ENCODE results near the gene SYT14. TPM values are rescaled to one million over a fixed set of nuclear protein-coding genes. Genes with fewer than 3 reads are reported as not detected.

SYT14 gene
- total RNA-seq, 2 donors from 2014 or later = 6.2 to 7.1 TPM

DNA sequence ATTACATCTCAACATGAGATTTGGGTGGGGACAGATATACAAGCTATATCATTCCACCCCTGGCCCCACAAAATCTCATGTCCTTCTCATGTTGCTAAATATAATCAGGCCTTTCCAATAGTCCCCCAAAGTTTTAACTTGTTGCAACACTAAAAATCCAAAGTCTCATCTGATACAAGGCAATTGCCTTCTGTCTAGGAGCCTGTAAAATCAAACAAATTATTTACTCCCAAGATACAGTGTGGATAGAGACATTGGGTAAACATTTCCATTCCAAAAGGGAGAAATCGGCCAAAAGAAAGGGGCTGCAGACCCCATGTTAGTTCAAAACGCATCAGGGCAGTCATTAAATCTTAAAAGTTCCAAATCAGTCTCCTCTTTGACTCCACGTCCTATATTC lies 47.0 kb downstream of the SYT14 start:
- no peaks in the 10 kb centered on the region for H3K9me3 ChIP-seq (ENCODE audit: control insufficient read depth, low read length)
- no peak overlapping the region for H3K4me3 ChIP-seq (ENCODE audit: low read length)
- DNase-seq = no peak
- 83 to 87% methylated on average over 1 to 3 of the region's 3 CpGs for WGBS, 2 experiments (ENCODE audit: insufficient coverage in 1 of 2, insufficient read length in 1 of 2)
- TF ChIP-seq, protein P1, sequence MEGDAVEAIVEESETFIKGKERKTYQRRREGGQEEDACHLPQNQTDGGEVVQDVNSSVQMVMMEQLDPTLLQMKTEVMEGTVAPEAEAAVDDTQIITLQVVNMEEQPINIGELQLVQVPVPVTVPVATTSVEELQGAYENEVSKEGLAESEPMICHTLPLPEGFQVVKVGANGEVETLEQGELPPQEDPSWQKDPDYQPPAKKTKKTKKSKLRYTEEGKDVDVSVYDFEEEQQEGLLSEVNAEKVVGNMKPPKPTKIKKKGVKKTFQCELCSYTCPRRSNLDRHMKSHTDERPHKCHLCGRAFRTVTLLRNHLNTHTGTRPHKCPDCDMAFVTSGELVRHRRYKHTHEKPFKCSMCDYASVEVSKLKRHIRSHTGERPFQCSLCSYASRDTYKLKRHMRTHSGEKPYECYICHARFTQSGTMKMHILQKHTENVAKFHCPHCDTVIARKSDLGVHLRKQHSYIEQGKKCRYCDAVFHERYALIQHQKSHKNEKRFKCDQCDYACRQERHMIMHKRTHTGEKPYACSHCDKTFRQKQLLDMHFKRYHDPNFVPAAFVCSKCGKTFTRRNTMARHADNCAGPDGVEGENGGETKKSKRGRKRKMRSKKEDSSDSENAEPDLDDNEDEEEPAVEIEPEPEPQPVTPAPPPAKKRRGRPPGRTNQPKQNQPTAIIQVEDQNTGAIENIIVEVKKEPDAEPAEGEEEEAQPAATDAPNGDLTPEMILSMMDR (conservative IDR thresholded peaks at IDR 0.05) = no peak
- no peaks in the 10 kb centered on the region for H3K27me3 ChIP-seq (ENCODE audit: control insufficient read depth, insufficient read depth, low read length, poor library complexity, severe bottlenecking)
- Mint-ChIP-seq H3K27me3 (ENCODE audit: insufficient read depth) (no peaks in the 10 kb centered on the region), H3K4me1 (no peaks in the 10 kb centered on the region), H3K4me3 (no peak overlapping the region), H3K36me3 (ENCODE audit: low read depth) (no peaks in the 10 kb centered on the region), H3K27ac (no peak overlapping the region), H3K9me3 (peaks cover 18% of the 10 kb centered on the region)
- H3K9ac ChIP-seq (ENCODE audit: extremely low read depth, low read length, poor library complexity, severe bottlenecking) = no peak overlapping the region
- no peaks in the 10 kb centered on the region for H3K4me1 ChIP-seq (ENCODE audit: control insufficient read depth, insufficient read depth, low read length)
- no peaks in the 10 kb centered on the region for H3K36me3 ChIP-seq (ENCODE audit: control insufficient read depth, insufficient read depth, low read length)
- no peak overlapping the region for H3K27ac ChIP-seq (ENCODE audit: low read depth, low read length)

- no peak for DNase-seq
- no peaks in the 10 kb centered on the region for H3K4me1 ChIP-seq (ENCODE audit: control insufficient read depth, insufficient read depth, low read length)
- TF ChIP-seq, protein P1 (conservative IDR thresholded peaks at IDR 0.05) = no peak
- Mint-ChIP-seq H3K36me3 (ENCODE audit: low read depth) (no peaks in the 10 kb centered on the region), H3K4me1 (no peaks in the 10 kb centered on the region), H3K27ac (no peak overlapping the region), H3K4me3 (no peak overlapping the region), H3K27me3 (ENCODE audit: insufficient read depth) (no peaks in the 10 kb centered on the region), H3K9me3 (peaks cover 13% of the 10 kb centered on the region)
- no peak overlapping the region for H3K9ac ChIP-seq (ENCODE audit: extremely low read depth, low read length, poor library complexity, severe bottlenecking)
- 90 to 100% methylated on average over 1 to 2 of the region's 2 CpGs for WGBS, 2 experiments (ENCODE audit: insufficient coverage in 1 of 2, insufficient read length in 1 of 2)
- no peaks in the 10 kb centered on the region for H3K9me3 ChIP-seq (ENCODE audit: control insufficient read depth, low read length)
- H3K27me3 ChIP-seq (ENCODE audit: control insufficient read depth, insufficient read depth, low read length, poor library complexity, severe bottlenecking) = no peaks in the 10 kb centered on the region
- no peak overlapping the region for H3K4me3 ChIP-seq (ENCODE audit: low read length)
- no peaks in the 10 kb centered on the region for H3K36me3 ChIP-seq (ENCODE audit: control insufficient read depth, insufficient read depth, low read length)
- no peak overlapping the region for H3K27ac ChIP-seq (ENCODE audit: low read depth, low read length)
Observed at GRCh38 chr1:209988706-209989105, 50.7 kb downstream of the SYT14 start.

- Histone ChIP-seq H3K4me3 (ENCODE audit: low read length) (no peak overlapping the region), H3K27ac (ENCODE audit: low read depth, low read length) (no peak overlapping the region), H3K9me3 (ENCODE audit: control insufficient read depth, low read length) (no peaks in the 10 kb centered on the region), H3K9ac (ENCODE audit: extremely low read depth, low read length, poor library complexity, severe bottlenecking) (no peak overlapping the region), H3K4me1 (ENCODE audit: control insufficient read depth, insufficient read depth, low read length) (no peaks in the 10 kb centered on the region), H3K36me3 (ENCODE audit: control insufficient read depth, insufficient read depth, low read length) (no peaks in the 10 kb centered on the region), H3K27me3 (ENCODE audit: control insufficient read depth, insufficient read depth, low read length, poor library complexity, severe bottlenecking) (no peaks in the 10 kb centered on the region)
- Mint-ChIP-seq H3K4me1 (no peaks in the 10 kb centered on the region), H3K9me3 (peaks cover 13% of the 10 kb centered on the region), H3K36me3 (ENCODE audit: low read depth) (no peaks in the 10 kb centered on the region), H3K4me3 (no peak overlapping the region), H3K27me3 (ENCODE audit: insufficient read depth) (no peaks in the 10 kb centered on the region), H3K27ac (no peak overlapping the region)
- TF ChIP-seq, protein P1 (conservative IDR thresholded peaks at IDR 0.05) = peak; percentile 54
- 83% methylated on average over 1 of the region's 3 CpGs; no CpG with 5 or more reads in 1 of the 2 experiments for whole genome bisulfite sequencing, 2 experiments (ENCODE audit: insufficient coverage in 1 of 2, insufficient read length in 1 of 2)
- no peak for DNase-seq
Observed at GRCh38 chr1:209989525-209989924, 51.5 kb downstream of the SYT14 start.
